Liver (tissue), 9 donors: ENCODE measurements around the gene TMEM212. TPM values are rescaled to one million over a fixed set of nuclear protein-coding genes. Genes with fewer than 3 reads are reported as not detected.

Source experiments
- DNase-seq: peaks from one replicate; pipeline ENCODE4 v3.0.0-alpha.2; 2017; ENCODE audit warnings: low spot score
- H3K27ac ChIP-seq, 2 donors: one replicate each; pipeline ENCODE4 v1.7.0; 2013; ENCODE audit warnings: inconsistent platforms in 2 of 2, low read length in 2 of 2, control low read depth in 1 of 2, low read depth in 1 of 2, mild to moderate bottlenecking in 1 of 2
- H3K27me3 ChIP-seq, 4 donors: one replicate each; pipeline versions ENCODE4 v1.6.1 to v1.7.0; 2013; ENCODE audit warnings: low read length in 3 of 4, inconsistent platforms in 1 of 4, mild to moderate bottlenecking in 1 of 4, moderate library complexity in 1 of 4; ENCODE audit not compliant: control insufficient read depth in 4 of 4, insufficient read depth in 4 of 4
- H3K36me3 ChIP-seq, 4 donors: one replicate each; pipeline versions ENCODE4 v1.6.1 to v1.7.0; 2013; ENCODE audit warnings: low read length in 3 of 4, mild to moderate bottlenecking in 3 of 4, low read depth in 1 of 4, moderate library complexity in 1 of 4; ENCODE audit not compliant: control insufficient read depth in 4 of 4, insufficient read depth in 3 of 4
- H3K4me1 ChIP-seq, 4 donors: one replicate each; pipeline versions ENCODE4 v1.6.1 to v1.7.0; 2013; ENCODE audit warnings: low read length in 3 of 4, mild to moderate bottlenecking in 3 of 4, moderate library complexity in 1 of 4; ENCODE audit not compliant: control insufficient read depth in 4 of 4, insufficient read depth in 4 of 4
- H3K4me3 ChIP-seq, 3 donors: one replicate each; pipeline versions ENCODE4 v1.6.1 to v1.7.0; 2013; ENCODE audit warnings: low read length in 3 of 3, control low read depth in 1 of 3, low read depth in 1 of 3, mild to moderate bottlenecking in 1 of 3
- H3K9ac ChIP-seq, 2 donors: one replicate each; pipeline ENCODE4 v1.7.0; 2013; ENCODE audit warnings: low read length in 2 of 2, mild to moderate bottlenecking in 2 of 2, moderate library complexity in 2 of 2, control low read depth in 1 of 2, low read depth in 1 of 2
- H3K9me3 ChIP-seq, 4 donors: one replicate each; pipeline versions ENCODE4 v1.6.1 to v1.7.0; 2013; ENCODE audit warnings: low read length in 3 of 4; ENCODE audit not compliant: control insufficient read depth in 4 of 4
- ATF3 ChIP-seq: IDR thresholded peaks from 2 replicates; pipeline ENCODE4 v1.6.1; 2016; ENCODE audit warnings: antibody characterized with exemption
- CTCF ChIP-seq: fragments of 150-350 bp; IDR thresholded peaks from 2 replicates; pipeline ENCODE4 v1.5.1; 2017; ENCODE audit warnings: improper control_type of control experiment, low read depth, low read length; ENCODE audit not compliant: missing input control
- FOXA1 ChIP-seq: IDR thresholded peaks from 2 replicates; pipeline ENCODE4 v1.6.1; 2016; ENCODE audit warnings: antibody characterized with exemption
- GABPA ChIP-seq, 2 donors: IDR thresholded peaks in 1 of 2; conservative IDR thresholded peaks in 1 of 2; 2 replicates each; pipeline ENCODE4 v1.6.1; 2016; ENCODE audit warnings: antibody characterized with exemption in 2 of 2, mild to moderate bottlenecking in 1 of 2, moderate library complexity in 1 of 2
- HNF4A ChIP-seq, 2 donors: conservative IDR thresholded peaks; 2 replicates each; pipeline ENCODE4 v1.6.1; 2016; ENCODE audit warnings: antibody characterized with exemption in 2 of 2, mild to moderate bottlenecking in 2 of 2
- JUND ChIP-seq, 2 donors: IDR thresholded peaks; 2 replicates each; pipeline ENCODE4 v1.6.1; 2016; ENCODE audit warnings: antibody characterized with exemption in 2 of 2
- MAX ChIP-seq: IDR thresholded peaks from 2 replicates; pipeline ENCODE4 v1.6.1; 2016; ENCODE audit warnings: antibody characterized with exemption
- NR2F2 ChIP-seq: IDR thresholded peaks from 2 replicates; pipeline ENCODE4 v1.6.1; 2016; ENCODE audit warnings: antibody characterized with exemption
- RAD21 ChIP-seq, 2 donors: IDR thresholded peaks; 2 replicates each; pipeline ENCODE4 v1.6.1; 2016; ENCODE audit warnings: antibody characterized with exemption in 2 of 2, mild to moderate bottlenecking in 2 of 2
- REST ChIP-seq: IDR thresholded peaks from 2 replicates; pipeline ENCODE4 v1.6.1; 2016; ENCODE audit warnings: antibody characterized with exemption, mild to moderate bottlenecking
- RXRA ChIP-seq, 2 donors: IDR thresholded peaks; 2 replicates each; pipeline ENCODE4 v1.6.1; 2017 to 2018; ENCODE audit warnings: antibody characterized with exemption in 2 of 2, mild to moderate bottlenecking in 1 of 2
- SP1 ChIP-seq: IDR thresholded peaks from 2 replicates; pipeline ENCODE4 v1.6.1; 2018; ENCODE audit warnings: antibody characterized with exemption, mild to moderate bottlenecking
- TAF1 ChIP-seq: conservative IDR thresholded peaks from 2 replicates; pipeline ENCODE4 v1.6.1; 2016; ENCODE audit warnings: antibody characterized with exemption, mild to moderate bottlenecking
- YY1 ChIP-seq: IDR thresholded peaks from 2 replicates; pipeline ENCODE4 v1.6.1; 2016; ENCODE audit warnings: antibody characterized with exemption, mild to moderate bottlenecking
- WGBS: extraction: QIAGEN DNeasy Blood & Tissue Kit; methylation state at CpG from one replicate; pipeline ENCODE4 v1.1.7; 2013; 5-methylcytosine and 5-hydroxymethylcytosine counted together
- polyA plus RNA-seq, 2 donors: library from polyadenylated mRNA; stranded (reverse) in 1 of 2; unstranded in 1 of 2; fragments of 200-250 nt in 1 of 2; fragments of >200 nt in 1 of 2; fragmentation: Nextera tagmentation in 1 of 2; extraction: Ambion mirVana in 1 of 2; gene quantifications; one replicate each; pipeline versions ENCODE4 v1.2.1 to v1.2.3, GENCODE V29; 2013 to 2015
- total RNA-seq, 2 donors: library from RNA; depleted of rRNA; stranded (reverse); fragments of >200 nt; gene quantifications; one replicate each; pipeline ENCODE4 v1.2.3, GENCODE V29; 2014
- donor health status: healthy.
- donor health status: healthy.
- donor health status: healthy.
- donor health status: healthy.
- donor health status: healthy.

TMEM212 gene
- total and polyA plus RNA-seq, 4 donors, result not detected

GRCh38 chr3:171807129-171807675, 35.9 kb upstream of the TMEM212 start:
- no peaks in the 10 kb centered on the region for H3K9me3 ChIP-seq
- H3K4me3 ChIP-seq, result no peak overlapping the region
- H3K27me3 ChIP-seq, result no peaks in the 10 kb centered on the region
- no peaks in the 10 kb centered on the region for H3K36me3 ChIP-seq
- no peak overlapping the region for H3K9ac ChIP-seq
- H3K27ac ChIP-seq, result peak overlapping the region in 1 of 2 donors; percentile 5
- 96% methylated on average over 7 of the region's 7 CpGs for WGBS
- no peak for DNase-seq
- peaks cover 5 to 35% (median 14%) of the 10 kb centered on the region in 4 donors for H3K4me1 ChIP-seq
- no peak for TF ChIP-seq SP1
- no peak for TF ChIP-seq HNF4A (conservative IDR thresholded peaks at IDR 0.05)
- no peak for TF ChIP-seq MAX
- no peak for TF ChIP-seq TAF1
- TF ChIP-seq REST, result no peak
- TF ChIP-seq RXRA (IDR thresholded peaks at IDR 0.05), result no peak
- no peak for TF ChIP-seq FOXA1
- no peak for TF ChIP-seq CTCF
- TF ChIP-seq GABPA (IDR thresholded peaks at IDR 0.05 in 1 of 2, conservative IDR thresholded peaks at IDR 0.05 in 1 of 2), result no peak
- no peak for TF ChIP-seq JUND (IDR thresholded peaks at IDR 0.05)
- TF ChIP-seq NR2F2, result no peak
- TF ChIP-seq ATF3, result no peak

- H3K9me3 ChIP-seq, result no peaks in the 10 kb centered on the region
- peaks cover 2 to 33% (median 13%) of the 10 kb centered on the region in 4 donors for H3K4me1 ChIP-seq
- DNase-seq, result no peak
- H3K9ac ChIP-seq, result no peak overlapping the region
- H3K27me3 ChIP-seq, result no peaks in the 10 kb centered on the region
- H3K4me3 ChIP-seq, result no peak overlapping the region
- 98% methylated on average over 6 of the region's 6 CpGs for WGBS
- H3K27ac ChIP-seq, result no peak overlapping the region
- TF ChIP-seq YY1 (no peak), MAX (no peak), SP1 (no peak), RAD21 (IDR thresholded peaks at IDR 0.05) (no peak), CTCF (no peak)
- H3K36me3 ChIP-seq, result no peaks in the 10 kb centered on the region
Observed at GRCh38 chr3:171807806-171808205, 35.3 kb upstream of the TMEM212 start.
